ENCODE measurements around the gene SUCLG2. TPM values are rescaled to one million over a fixed set of nuclear protein-coding genes. Genes with fewer than 3 reads are reported as not detected.
A peak's percentile ranks its signal among the peaks of the same experiment; 100 is the strongest.

SUCLG2 gene
- total and polyA plus RNA-seq, 2 of the 4 experiments (the other 2 are of a cell fraction), result 26.8 to 34.6 TPM

DNA sequence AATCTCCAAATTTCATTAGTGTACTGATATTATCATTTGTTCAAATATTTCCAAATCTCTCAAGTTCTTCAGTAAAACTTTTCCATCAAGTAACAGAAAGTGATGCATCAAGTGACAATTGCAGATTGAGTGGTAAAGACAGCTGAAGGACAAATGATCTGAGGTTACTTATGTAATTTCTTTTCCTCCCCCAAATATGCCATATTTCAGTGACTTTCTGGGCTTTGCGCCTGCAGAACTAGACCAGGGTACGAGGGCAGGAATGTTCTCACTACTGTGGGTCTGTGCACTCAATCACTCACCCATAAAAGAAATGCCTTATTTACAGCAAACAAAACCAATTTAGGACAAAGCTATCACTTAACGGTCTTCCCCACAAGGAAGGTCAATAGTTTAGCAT is 4.7 kb downstream of the SUCLG2 start:
- Histone ChIP-seq H3K18ac (ENCODE audit: low read depth, low read length) (no peak overlapping the region), H3K9ac (ENCODE audit: low read depth, low read length) (no peak overlapping the region), H3K27ac (ENCODE audit: insufficient read depth, low read length) (no peak overlapping the region), H3K36me3 (ENCODE audit: control insufficient read depth, insufficient read depth, low read length) (no peaks in the 10 kb centered on the region), H2AFZ (replicated peaks; ENCODE audit: low read length, poor library complexity) (no peak overlapping the region), H3K4me1 (ENCODE audit: control insufficient read depth, insufficient read depth, low read length) (peaks cover 15% of the 10 kb centered on the region), H3K56ac (ENCODE audit: extremely low read depth, insufficient read depth, low read length) (no peak overlapping the region), H2BK120ac (ENCODE audit: low read depth, low read length) (no peak overlapping the region), H3K9me1 (ENCODE audit: insufficient read depth, low read length) (peaks cover 11% of the 10 kb centered on the region), H3K4me3 (ENCODE audit: insufficient read depth, low read depth, low read length) (no peak overlapping the region), H2AK9ac (replicated peaks; ENCODE audit: low read depth, low read length, poor library complexity) (no peak overlapping the region), H2BK15ac (ENCODE audit: low read depth, low read length) (no peak overlapping the region), H4K20me1 (ENCODE audit: insufficient read depth, low read length) (peaks cover 11% of the 10 kb centered on the region), H4K91ac (ENCODE audit: insufficient read depth, low read depth, low read length) (no peak overlapping the region), H2BK20ac (ENCODE audit: low read depth, low read length) (no peak overlapping the region), H3K9me3 (ENCODE audit: control insufficient read depth, insufficient read depth, low read length) (no peaks in the 10 kb centered on the region), H2BK5ac (ENCODE audit: low read depth, low read length, poor library complexity, severe bottlenecking) (peak overlapping the region; percentile 19), H3K79me1 (ENCODE audit: low read depth in 1 of 2, low read length in 2 of 2) (peaks cover 19 to 56% of the 10 kb centered on the region in 2 experiments), H3K4ac (ENCODE audit: low read depth, low read length) (no peak overlapping the region), H4K5ac (ENCODE audit: low read depth, low read length) (no peak overlapping the region), H3K23ac (ENCODE audit: low read depth, low read length) (no peak overlapping the region), H2AK5ac (ENCODE audit: low read depth, low read length) (peak overlapping the region; percentile 5; the same call in 1 of the 2 replicates), H3K27me3 (ENCODE audit: control insufficient read depth, insufficient read depth, low read length) (no peaks in the 10 kb centered on the region), H4K8ac (ENCODE audit: low read depth in 2 of 2, low read length in 2 of 2) (no peak overlapping the region), H3K14ac (replicated peaks; ENCODE audit: low read depth, low read length) (no peak overlapping the region), H3K4me2 (ENCODE audit: low read depth, low read length) (no peak overlapping the region)
- no CpG with 5 or more reads among the region's 3 CpGs for WGBS, 2 experiments (ENCODE audit: extremely low coverage in 2 of 2, insufficient read length in 1 of 2)
- TF ChIP-seq MAZ (IDR thresholded peaks at IDR 0.05; ENCODE audit: borderline replicate concordance, low read depth, low read length) (no peak), RFX5 (IDR thresholded peaks at IDR 0.05; ENCODE audit: low read depth, low read length) (no peak), MAFK (IDR thresholded peaks at IDR 0.05; ENCODE audit: low read depth, low read length) (no peak), FOS (IDR thresholded peaks at IDR 0.05; ENCODE audit: low read depth, low read length) (no peak), RCOR1 (IDR thresholded peaks at IDR 0.05; ENCODE audit: insufficient replicate concordance, low read length) (no peak), RAD21 (IDR thresholded peaks at IDR 0.05; ENCODE audit: low read length) (no peak), BHLHE40 (IDR thresholded peaks at IDR 0.05; ENCODE audit: low read depth, low read length) (no peak), USF2 (IDR thresholded peaks at IDR 0.05; ENCODE audit: low read depth, low read length) (no peak), CHD1 (IDR thresholded peaks at IDR 0.05; ENCODE audit: low read depth, low read length) (no peak), MXI1 (IDR thresholded peaks at IDR 0.05; ENCODE audit: borderline replicate concordance, low read depth, low read length) (no peak), CEBPB (IDR thresholded peaks at IDR 0.05; ENCODE audit: low read depth, low read length) (no peak)
- TF ChIP-seq, protein P1, sequence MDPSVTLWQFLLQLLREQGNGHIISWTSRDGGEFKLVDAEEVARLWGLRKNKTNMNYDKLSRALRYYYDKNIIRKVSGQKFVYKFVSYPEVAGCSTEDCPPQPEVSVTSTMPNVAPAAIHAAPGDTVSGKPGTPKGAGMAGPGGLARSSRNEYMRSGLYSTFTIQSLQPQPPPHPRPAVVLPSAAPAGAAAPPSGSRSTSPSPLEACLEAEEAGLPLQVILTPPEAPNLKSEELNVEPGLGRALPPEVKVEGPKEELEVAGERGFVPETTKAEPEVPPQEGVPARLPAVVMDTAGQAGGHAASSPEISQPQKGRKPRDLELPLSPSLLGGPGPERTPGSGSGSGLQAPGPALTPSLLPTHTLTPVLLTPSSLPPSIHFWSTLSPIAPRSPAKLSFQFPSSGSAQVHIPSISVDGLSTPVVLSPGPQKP (IDR thresholded peaks at IDR 0.05; ENCODE audit: borderline replicate concordance, low read depth, low read length), result no peak
- intact Hi-C loops (cut with micrococcal nuclease), result loop anchor here (5.0 kb wide), 2 partner anchors 187 to 652 kb away; partner anchors contain the start of gene KBTBD8
- POLR2A ChIA-PET (ENCODE audit: unreplicated experiment), result no interaction called here
- DNase-seq (no peak), ATAC-seq (ENCODE audit: low read depth) (no peak)
- dilution Hi-C loops (cut with HindIII; ENCODE audit: low sequenced_read_pairs, unreplicated experiment), result no loop called here
- BruUV-seq (replicated peaks), result no TSS peak
- in situ Hi-C loops (cut with MboI; ENCODE audit: low sequenced_read_pairs), result no loop called here
- CTCF ChIA-PET, result interaction anchor here (0.6 kb wide), 1 partner anchor 138 kb away, joined by 3 read pairs; no protein-coding TSS in a partner anchor

Data from IMR-90 (cell line).